MV-4-11 (cell line): ENCODE measurements around the gene SLC36A1.
A peak's percentile ranks its signal among the peaks of the same experiment; 100 is the strongest.

ENCODE experiments used
- DNase-seq: peaks from one replicate; lab custom pipeline; 2025; lab: John Stamatoyannopoulos, UW

The SLC36A1 gene

DNA sequence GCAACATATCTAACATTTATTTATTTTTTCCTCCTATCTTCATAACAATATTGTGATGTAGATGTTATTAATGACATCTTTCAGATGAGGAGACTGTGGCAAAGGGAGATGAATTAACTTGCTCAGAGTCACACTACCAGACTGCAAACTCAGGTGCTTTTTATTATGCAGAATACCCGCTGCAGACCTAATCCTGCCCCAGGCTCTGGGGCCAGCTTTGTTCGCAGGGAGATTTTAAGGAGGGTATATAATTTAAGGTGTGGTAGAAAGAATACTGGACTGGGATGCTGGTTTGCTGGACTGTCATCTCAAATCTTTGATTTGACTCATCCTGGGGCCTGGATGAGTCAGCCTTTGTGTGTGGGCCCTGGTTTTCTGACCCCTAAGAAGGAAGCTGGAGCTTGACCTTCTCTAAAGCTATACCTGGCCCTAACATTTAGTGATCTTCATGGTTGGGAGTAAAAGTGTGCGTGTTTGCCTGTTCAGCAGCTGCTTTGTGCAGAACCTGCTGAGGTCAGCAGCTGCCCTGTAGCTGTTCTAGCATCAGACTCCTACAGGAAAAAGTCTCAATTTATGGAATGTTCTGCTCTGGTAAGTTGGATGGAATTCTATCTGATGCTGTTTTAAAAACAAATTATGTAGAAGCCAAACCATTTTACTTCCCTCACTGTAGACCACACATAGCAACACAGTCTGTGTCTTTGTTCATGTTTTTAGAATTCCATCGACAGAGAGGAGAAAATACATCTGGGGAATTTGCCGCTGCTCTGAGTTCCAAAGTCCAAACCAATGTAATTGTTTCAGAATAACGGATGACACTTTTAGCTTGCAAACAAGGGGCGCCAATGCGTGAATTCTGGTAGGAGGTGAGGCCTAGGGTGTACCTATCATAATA, 4.5 kb downstream of the SLC36A1 start:
- no peak for DNase-seq

DNA sequence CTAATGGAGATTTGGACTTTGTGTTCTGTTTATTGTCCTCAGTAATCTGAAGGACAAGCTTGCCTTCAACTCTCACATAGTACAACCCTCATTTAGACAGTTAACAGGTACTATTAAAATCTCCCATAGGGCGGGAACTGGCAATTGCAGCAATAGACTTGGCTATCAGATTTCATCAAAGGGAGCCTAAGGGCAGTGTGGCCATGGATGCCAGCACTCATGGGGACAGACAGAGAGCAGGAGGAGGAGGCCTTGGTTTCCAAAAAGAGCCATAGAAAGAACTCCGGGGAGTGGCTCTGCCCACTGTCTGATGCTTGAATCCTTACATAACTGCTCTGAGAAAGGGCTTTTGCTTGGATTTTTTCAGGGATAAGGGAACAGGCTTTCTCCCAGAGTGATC, 6.8 kb downstream of the SLC36A1 start:
- DNase-seq: no peak

GRCh38 chr5:151454889-151455288, 7.5 kb downstream of the SLC36A1 start:
- no peak for DNase-seq

DNA sequence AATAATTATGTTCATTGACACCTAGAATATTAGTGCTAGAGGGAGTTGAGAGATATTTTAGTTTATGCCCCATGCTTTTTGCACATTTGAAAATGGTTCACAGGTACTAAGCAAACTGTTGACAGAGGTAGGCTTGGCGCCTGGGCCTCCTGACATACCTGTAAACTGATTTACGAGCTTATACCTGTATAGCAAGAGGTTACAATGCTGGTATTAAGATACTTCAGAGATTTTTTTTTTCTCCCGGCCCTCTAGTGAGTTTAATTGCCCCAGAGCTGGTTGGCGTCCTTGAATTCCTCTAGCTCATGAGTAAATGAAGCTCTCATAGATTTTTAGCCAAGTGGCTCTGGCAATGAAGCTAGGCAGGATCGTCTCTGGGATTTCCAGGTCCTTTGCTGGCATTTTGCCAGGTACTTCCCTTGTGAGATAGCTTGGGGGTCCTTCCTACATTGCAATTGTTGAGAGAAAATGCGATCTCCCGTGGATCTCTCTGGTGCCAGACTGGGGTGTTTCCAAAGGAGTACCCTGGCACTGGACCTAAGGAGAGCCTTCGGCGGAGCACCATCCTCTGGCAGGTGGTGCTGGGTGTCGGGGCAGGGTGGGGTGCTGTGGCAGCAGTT, 9.0 kb downstream of the SLC36A1 start:
- DNase-seq: no peak

- DNase-seq: no peak
Measured at GRCh38 chr5:151458314-151458713, 10.9 kb downstream of the SLC36A1 start.

- no peak for DNase-seq
Measured at GRCh38 chr5:151459680-151460324, 12.4 kb downstream of the SLC36A1 start.

GRCh38 chr5:151461312-151461711, 13.9 kb downstream of the SLC36A1 start:
- no peak for DNase-seq

GRCh38 chr5:151463137-151464029, 16.0 kb downstream of the SLC36A1 start:
- no peak for DNase-seq

GRCh38 chr5:151464101-151464500, 16.7 kb downstream of the SLC36A1 start:
- no peak for DNase-seq

DNA sequence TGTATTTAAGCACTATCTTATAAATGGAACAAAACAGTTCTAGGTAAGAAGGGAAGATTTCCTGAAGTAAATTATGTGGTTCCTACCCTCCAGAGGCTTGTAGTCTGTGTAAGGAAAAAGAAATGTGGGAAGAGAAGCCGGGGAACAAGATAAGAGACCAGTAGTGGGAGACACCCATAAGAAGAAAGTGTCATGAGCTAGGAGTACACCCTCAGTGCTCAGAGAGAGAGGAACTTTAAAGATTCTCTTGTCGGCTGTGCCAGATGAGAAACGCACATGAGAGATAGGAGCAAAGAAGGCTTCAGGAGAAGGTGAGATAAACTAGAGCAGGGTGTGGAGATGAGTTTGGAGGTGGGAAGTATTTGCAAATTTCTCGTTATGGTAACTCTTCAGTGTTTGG, 18.1 kb downstream of the SLC36A1 start:
- DNase-seq: no peak

DNA sequence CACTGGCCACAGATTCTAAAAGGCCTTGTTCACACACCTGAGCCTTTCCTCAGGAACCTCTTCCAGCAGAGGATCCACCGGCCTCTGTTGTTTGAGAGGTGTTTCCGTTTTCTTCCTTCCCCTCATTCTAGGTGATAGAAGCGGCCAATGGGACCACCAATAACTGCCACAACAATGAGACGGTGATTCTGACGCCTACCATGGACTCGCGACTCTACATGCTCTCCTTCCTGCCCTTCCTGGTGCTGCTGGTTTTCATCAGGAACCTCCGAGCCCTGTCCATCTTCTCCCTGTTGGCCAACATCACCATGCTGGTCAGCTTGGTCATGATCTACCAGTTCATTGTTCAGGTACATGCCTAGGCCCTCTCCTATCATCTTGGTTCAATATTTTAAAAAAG, 20.2 kb downstream of the SLC36A1 start:
- DNase-seq: no peak

DNA sequence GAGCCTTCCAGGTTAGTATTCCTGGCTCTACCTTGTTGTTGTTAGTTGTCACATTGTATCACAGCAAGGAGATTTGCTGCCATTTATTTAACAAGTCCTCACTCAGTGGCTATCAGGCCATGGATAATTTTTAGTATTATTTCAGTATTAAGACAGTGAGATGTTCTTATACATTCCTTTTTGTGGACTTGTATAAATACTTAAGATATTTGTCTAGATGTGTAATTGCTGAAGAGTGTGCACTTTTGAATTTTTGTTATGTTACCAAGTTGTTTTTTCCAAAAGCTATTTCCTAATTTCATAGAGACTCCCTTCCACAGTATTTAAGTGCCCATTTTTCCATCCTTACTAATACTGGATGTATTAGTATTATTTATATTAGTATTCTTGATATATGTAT, 22.0 kb downstream of the SLC36A1 start:
- DNase-seq: no peak

DNA sequence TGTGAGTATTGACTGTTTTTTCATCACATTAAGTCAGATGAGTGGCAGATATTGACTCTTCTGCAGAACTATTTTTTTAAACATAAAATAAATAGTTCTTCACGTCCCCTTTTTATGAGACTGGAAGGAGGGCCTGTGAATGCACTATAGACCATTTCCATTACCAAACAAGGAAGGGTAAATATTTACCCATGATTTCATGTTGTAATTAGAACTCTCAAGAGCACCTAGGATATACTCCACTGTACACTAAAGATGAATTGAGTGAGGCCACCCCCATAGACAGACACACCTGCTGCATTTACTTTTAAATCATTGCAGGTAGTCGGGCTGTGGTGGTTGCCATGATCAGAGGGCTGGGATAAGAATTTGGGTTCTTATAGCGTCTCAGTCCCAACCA, 22.6 kb downstream of the SLC36A1 start:
- DNase-seq: no peak

- DNase-seq: peak; percentile 10
Measured at GRCh38 chr5:151470439-151470838, 23.0 kb downstream of the SLC36A1 start.

GRCh38 chr5:151471276-151471675, 23.9 kb downstream of the SLC36A1 start:
- DNase-seq: no peak

DNA sequence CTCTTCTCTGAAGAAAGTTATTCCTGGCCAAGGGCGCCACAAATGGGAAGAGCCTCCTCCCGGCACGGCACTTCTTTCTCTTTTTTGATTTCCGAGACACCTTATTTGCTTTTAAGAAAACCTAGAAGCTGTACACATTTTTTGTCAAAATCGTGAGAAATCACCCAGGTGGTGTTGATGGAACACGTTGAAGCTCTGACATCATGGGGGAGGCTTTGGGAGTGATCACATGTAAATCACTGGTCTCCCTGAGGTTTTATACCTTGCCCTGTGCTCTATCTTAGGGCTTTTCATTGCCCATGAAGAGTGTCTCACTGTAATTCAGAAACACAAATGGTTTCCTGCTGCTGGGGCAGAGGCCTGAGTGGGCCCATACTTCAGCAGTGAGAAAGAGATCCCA, 27.4 kb downstream of the SLC36A1 start:
- DNase-seq: no peak

GRCh38 chr5:151475388-151475787, 28.0 kb downstream of the SLC36A1 start:
- no peak for DNase-seq

DNA sequence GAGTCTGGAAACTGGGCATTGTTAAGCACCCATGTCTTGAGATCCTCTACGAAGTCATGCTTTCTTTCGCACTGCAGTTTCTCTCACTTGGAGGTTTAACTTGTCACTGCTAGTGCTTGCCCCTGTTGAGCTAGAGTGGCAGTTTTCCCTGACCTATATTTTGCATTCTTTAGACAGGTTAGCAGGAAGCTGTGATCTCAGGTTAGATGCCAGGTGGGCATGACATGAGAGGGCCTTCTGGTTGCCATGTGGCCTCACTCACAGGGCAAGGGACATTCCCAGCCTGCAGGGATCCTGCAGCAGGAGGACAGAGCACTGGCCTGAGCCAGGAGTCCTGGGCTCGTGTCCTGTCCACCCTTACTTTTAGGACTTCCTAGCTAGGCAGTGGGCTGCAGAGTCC, 28.6 kb downstream of the SLC36A1 start:
- no peak for DNase-seq

DNA sequence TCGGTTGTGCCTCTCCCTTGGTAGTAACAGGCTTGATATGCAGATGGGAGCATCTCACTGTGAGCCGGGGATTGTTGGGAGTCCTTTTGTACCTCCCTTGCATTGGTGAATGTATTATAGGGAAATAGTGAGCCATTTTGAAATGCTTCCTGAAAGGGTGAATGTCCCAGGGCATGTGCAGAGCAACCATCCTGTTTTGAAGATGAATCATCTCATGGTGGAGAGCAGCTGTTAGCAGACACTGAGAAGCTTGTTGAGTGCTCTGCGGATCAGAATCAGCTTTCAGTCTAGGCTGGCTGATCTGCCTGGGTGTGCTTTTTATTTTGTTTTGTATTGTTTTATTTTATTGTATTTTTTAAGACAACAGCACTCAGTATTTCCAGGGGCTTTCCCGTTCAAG, 29.7 kb downstream of the SLC36A1 start:
- peak; percentile 62 for DNase-seq

DNA sequence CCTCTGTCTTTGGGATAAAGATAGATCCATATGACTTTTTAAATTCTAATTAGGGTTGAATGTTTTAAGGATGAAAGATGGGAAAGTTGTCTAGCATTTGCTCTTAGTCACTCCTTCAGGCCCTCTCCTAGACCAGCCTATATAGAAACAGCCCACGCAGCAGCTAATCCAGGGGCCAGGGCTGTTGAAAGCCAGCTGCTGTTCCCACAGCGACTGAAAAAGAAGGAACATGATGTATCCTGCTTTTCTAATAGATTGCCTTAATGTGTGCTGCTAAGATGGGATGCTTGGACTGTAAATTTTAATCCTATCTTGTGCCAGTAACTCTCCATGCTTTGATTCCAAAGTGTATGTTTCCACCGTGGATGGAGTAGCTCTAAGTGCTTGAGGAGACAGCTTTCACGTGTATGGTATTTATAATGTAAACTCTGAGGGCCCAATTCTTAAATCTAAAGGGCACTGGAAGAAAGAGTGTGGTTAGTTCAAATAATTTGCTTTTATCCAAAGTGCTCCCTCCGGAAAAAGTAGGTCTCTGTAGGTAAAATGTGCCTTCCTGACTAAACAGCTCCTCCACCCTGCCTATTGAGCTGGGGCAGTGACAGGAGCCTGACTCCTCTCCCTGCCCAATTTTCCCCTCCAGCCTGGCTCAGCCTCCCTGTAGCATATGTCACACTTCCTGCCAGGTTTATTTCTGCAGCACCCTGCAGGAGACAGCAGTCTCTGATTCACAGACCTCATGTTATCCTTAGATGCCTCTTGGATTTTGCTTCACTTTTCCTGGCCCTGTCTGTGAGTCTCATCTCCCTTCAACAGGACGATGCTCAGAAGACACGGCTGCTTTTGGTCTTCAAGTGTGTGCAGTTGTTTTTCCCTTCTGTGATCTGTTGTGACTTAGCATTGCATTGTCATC, 33.2 kb downstream of the SLC36A1 start:
- peak; percentile 53 for DNase-seq

- DNase-seq: peak; percentile 100
Measured at GRCh38 chr5:151483176-151483575, 35.8 kb downstream of the SLC36A1 start.
